WI38 (cell line): ENCODE measurements around the gene FAM120B.
A peak's percentile ranks its signal among the peaks of the same experiment; 100 is the strongest.

Source experiments
- H3K4me3 ChIP-seq: 2 replicates; pipeline ENCODE4 v1.5.1; 2011; ENCODE audit warnings: low read depth, mild to moderate bottlenecking, control low read depth, low read length
- TF ChIP-seq, protein P1 (sequence below): IDR thresholded peaks from 2 replicates; pipeline ENCODE4 v1.5.1; 2012; ENCODE audit warnings: low read depth, mild to moderate bottlenecking, control low read depth, low read length

Gene FAM120B

DNA sequence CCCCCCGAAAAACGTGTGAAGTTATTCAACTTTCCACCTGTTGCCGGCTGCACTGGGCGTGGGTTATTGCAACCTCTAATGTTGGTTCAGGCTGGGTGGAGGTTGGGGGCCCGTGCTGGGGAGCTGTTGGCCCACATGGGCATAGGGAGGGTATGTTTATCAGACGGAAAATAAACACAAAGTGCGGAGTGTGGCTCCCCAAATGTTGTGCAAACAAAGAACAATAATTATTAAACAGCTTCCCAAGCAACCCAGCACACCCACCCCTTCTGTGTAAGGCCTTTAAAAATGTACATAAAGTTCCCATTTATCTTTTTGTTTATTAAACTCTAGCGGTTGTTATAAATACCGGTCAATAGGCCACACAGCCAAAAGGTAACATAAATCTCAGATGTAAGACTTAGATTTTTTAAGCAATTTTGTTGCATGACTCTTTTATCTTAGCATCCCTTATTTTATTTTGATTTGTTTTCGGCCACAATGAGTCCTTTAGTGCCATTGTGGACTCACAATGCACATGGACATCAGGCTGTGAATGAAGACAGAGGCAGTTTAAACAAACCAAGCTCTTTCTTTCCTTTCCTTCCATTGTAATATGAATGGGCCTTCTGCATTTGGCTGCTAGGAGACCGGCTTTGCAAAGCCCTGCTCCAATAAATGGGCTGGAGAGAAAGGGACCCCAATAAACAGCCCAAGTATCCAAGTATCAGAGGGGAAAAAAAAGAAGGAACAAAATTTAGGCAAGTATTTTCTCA lies 8.8 kb upstream of the FAM120B start:
- TF ChIP-seq, protein P1, sequence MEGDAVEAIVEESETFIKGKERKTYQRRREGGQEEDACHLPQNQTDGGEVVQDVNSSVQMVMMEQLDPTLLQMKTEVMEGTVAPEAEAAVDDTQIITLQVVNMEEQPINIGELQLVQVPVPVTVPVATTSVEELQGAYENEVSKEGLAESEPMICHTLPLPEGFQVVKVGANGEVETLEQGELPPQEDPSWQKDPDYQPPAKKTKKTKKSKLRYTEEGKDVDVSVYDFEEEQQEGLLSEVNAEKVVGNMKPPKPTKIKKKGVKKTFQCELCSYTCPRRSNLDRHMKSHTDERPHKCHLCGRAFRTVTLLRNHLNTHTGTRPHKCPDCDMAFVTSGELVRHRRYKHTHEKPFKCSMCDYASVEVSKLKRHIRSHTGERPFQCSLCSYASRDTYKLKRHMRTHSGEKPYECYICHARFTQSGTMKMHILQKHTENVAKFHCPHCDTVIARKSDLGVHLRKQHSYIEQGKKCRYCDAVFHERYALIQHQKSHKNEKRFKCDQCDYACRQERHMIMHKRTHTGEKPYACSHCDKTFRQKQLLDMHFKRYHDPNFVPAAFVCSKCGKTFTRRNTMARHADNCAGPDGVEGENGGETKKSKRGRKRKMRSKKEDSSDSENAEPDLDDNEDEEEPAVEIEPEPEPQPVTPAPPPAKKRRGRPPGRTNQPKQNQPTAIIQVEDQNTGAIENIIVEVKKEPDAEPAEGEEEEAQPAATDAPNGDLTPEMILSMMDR = no peak
- no peak overlapping the region for H3K4me3 ChIP-seq

DNA sequence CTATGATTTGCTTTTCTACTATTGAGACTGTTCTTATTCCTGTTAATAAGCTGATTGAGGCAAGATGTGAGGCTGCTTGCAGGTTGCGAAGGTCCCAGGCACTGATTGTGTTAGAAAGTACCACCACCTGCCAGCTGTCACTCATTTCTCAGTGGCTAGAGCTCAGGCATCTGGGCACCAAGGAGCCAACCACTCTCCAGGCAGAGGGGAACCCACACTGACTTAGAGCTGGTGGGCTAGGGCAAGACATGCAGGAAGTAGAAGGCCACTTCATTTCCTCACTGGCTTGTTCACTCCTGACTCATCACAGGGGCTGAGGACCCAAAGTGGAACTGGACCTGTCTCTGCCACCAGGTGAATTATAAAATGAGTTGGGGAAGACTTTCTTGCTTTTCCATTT lies 7.9 kb upstream of the FAM120B start:
- TF ChIP-seq, protein P1 = no peak
- no peak overlapping the region for H3K4me3 ChIP-seq

DNA sequence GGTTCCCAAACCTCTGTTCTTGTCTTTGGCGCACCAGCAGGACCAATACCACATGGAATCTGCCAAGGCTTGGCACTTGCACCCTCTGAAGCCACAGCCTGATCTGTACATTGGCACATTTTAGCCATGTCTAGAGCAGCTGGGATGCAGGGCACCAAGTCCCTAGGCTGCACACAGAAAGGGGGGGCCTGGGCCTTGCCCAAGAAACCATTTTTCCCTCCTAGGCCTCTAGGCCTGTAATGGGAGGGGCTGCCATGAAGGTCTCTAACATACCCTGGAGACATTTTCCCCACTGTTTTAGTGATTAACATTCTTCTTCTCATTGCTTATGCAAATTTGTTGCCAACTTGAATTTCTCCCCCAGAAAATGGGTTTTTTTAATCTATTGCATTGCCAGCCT lies 5.4 kb upstream of the FAM120B start:
- TF ChIP-seq, protein P1 = no peak
- no peak overlapping the region for H3K4me3 ChIP-seq

DNA sequence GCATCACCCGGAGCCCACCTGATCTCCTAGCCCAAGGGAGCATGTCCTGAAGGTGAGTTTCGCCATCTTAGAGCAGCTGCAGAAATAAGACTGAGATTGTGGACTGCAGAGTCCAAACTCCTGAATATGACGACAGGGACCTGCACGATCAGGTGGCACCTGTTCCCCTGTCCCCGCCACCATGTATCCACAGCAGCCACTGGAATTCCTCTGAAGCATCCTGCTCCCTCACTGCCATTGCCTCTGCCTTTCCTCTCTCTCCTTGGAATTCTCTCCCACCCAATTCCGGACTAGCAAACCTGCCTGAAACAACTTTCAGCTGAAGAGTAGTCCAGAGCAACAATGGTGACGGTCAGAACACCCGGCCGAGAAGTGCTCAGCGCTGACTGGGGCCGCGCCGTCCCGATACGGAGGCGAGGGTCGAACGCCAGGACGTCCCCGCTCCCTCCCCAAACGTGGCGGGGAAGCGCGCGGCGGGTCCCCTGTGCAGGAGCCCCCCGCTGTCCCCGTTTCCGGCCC lies 694 bp upstream of the FAM120B start:
- H3K4me3 ChIP-seq = peak overlapping the region; percentile 97
- TF ChIP-seq, protein P1 = no peak

DNA sequence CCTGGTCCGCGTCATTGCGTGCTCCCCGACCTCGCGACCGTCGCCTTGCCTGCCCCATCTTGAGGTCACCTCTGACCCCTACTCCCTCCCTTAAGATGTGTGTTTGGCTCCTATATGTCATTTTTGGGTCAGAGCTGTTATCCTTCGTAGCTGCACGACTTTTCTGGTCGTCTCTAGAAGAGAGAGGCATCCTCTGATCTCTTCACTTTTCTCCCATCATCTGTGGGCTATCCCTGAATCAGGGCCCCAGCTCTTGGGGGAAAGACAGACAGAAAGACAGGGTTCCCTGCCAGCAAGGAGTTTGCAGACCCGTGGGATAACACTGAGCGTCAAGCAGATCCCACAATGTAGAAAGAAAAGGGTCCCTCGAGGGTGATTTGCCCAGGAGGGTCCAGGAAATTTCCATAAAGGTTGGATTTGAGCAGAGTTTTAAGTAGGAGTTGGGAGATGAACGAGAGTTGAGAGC lies 555 bp downstream of the FAM120B start:
- TF ChIP-seq, protein P1 = no peak
- H3K4me3 ChIP-seq = peak overlapping the region; percentile 97

DNA sequence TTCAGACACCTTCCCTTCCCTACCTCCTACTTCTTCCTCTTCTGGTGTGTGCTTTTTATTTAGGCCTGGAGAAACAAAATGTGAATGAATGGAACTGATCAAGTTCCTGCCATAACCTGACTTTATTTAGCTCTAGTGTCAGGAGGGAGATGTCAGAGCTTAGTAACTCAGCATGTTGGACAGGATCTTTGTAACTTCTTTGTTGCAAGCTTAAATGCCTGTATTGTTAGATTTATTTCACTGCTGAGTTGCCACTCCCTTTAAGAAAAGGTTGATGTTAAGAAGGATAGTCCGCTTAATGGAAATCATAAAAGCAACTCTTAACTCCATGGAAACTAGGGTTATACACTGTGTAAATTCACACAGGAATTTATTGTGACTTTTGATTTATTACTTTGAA lies 2.2 kb downstream of the FAM120B start:
- no peak overlapping the region for H3K4me3 ChIP-seq

DNA sequence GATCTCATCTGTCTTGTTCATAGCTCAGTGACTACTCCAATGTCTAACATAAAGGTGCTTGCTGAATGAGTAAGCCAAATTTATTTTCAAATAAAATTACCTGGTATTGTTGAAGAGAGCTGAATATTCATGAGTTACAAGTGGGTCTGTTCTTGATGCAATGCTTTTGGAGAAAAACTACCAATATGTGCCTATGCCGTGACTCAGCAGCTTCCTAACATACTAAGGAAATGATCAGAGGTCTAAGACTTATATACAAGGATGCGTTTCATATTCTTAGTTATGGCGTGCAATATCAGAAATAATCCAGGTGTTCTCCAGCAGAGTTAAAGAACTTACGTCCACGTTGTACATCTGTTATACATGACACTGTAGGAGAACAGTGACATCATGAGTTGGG lies 5.1 kb downstream of the FAM120B start:
- no peak overlapping the region for H3K4me3 ChIP-seq
- TF ChIP-seq, protein P1 = no peak

More for the DNA sequence above, 2.2 kb downstream of the FAM120B start:
- TF ChIP-seq, protein P1 = no peak
